IPS-15b (cell line): Measurements from ENCODE around the gene IKZF2.

ENCODE experiments used
- H3K27me3 ChIP-seq: one replicate; pipeline ENCODE4 v1.6.1; 2013; ENCODE audit warnings: low read length; ENCODE audit not compliant: control insufficient read depth, insufficient read depth
- H3K36me3 ChIP-seq: one replicate; pipeline ENCODE4 v1.6.1; 2013; ENCODE audit warnings: low read length; ENCODE audit not compliant: control insufficient read depth, insufficient read depth
- H3K4me1 ChIP-seq: one replicate; pipeline ENCODE4 v1.6.1; 2013; ENCODE audit warnings: mild to moderate bottlenecking, low read length; ENCODE audit not compliant: control insufficient read depth, insufficient read depth
- H3K4me3 ChIP-seq: one replicate; pipeline ENCODE4 v1.5.1; 2013; ENCODE audit warnings: low read depth, low read length
- H3K9ac ChIP-seq: one replicate; pipeline ENCODE4 v1.6.1; 2013; ENCODE audit warnings: low read depth, mild to moderate bottlenecking, low read length
- H3K9me3 ChIP-seq: one replicate; pipeline ENCODE4 v1.6.1; 2013; ENCODE audit warnings: mild to moderate bottlenecking, low read length; ENCODE audit not compliant: control insufficient read depth, insufficient read depth

The IKZF2 gene

DNA sequence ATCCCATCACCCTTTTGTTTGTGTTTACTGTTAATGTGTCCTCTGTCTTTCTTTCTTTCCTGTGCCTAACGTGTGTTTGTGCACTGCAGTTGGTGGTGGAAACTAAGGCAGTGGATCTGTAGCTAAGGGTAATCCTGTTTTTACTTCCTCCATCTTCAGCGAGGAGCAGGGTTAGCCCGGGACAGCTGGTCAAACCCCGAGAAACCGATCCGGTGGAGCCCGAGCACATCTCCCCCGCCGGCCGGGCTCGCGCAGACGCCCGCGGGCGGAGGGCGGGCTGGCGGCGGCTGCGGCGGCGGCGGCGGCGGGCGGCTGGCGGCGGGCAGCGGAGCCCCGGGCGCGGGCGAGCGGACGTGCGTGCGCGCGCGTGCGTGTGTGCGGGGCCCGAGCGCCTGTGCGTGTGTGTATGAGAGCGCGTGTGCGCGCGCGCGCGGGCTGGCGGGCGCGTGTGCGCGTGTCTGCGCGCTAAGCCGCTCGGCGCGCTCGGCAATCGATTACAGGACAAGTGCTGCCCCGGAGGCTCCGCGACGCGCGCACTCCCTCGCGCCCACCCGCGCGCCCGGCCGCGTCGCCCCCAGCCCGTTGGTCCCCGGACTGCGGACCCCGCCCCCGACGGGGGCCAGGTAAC, at the start of gene IKZF2:
Gene IKZF2 (minus strand): TSS at position 176 of the 628 bp plus-strand sequence. CDS start 2,983 bp downstream, outside the sequence.
- Histone ChIP-seq H3K9ac (peak within 1 kb of the TSS; percentile 56), H3K4me1 (peaks cover 5% of the 10 kb centered on the region), H3K36me3 (no peaks in the 10 kb centered on the region), H3K4me3 (peak within 1 kb of the TSS; percentile 95), H3K9me3 (no peaks in the 10 kb centered on the region), H3K27me3 (peaks cover 3% of the 10 kb centered on the region)

- no peaks in the 10 kb centered on the region for H3K27me3 ChIP-seq
- H3K36me3 ChIP-seq = no peaks in the 10 kb centered on the region
- H3K9ac ChIP-seq = no peak overlapping the region
- H3K9me3 ChIP-seq = no peaks in the 10 kb centered on the region
- H3K4me1 ChIP-seq = no peaks in the 10 kb centered on the region
- H3K4me3 ChIP-seq = no peak overlapping the region
Observed at GRCh38 chr2:213199871-213200270, 48.5 kb upstream of the IKZF2 start.

- Histone ChIP-seq H3K9me3 (no peaks in the 10 kb centered on the region), H3K9ac (peak overlapping the region; percentile 14), H3K4me3 (peak overlapping the region; percentile 49), H3K27me3 (no peaks in the 10 kb centered on the region), H3K36me3 (no peaks in the 10 kb centered on the region), H3K4me1 (peaks cover 22% of the 10 kb centered on the region)
Observed at GRCh38 chr2:213189001-213189899, 37.8 kb upstream of the IKZF2 start.

DNA sequence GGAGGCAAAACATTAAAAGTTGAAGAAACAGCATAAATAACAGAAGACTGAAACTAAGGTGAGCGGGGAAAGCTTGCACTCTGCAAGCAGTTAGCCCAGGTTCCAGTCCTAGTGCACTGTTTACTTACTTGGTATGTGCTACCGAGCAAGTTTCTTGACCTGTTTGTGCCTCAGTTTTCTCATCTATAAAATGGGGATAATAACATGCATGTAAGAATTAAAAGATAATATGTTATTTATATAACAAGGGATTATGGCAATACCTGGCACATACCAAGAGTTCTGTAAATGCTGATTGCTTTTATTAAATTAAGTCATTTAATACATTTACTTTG, 37.1 kb upstream of the IKZF2 start:
- peak overlapping the region; percentile 19 for H3K4me3 ChIP-seq
- H3K9ac ChIP-seq = no peak overlapping the region

DNA sequence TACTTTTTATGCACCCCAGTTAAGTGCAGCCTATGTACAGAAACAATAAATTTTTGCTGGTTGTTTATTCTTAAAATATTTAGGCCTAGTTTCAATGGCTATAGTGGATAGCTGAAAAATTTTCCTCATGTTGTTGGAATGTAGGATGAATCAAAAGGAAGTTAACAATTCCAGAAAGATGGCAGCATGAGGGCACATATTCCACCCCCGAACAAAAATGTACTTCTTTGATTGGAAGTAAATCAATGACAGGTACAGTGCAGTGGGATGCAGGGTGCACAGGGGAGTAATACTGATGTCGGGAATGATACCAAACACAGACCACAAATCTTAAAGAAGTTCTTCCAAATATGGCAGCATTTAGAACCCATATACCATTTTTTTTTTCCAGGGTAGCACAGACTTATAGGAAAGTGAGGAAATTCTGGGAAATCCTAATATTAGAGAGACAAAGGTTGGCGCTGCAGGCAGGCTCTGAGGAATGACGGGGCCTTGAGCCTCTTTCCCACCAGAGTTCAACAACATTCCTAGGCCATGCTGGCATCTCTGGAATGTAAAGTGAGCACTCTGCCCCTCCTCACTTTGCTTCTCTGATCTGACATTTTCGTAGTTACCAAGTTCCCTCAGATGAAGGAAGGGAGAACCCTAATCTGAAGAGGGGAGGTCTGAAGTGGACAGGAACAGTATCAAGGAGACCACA, 36.6 kb upstream of the IKZF2 start:
- Histone ChIP-seq H3K36me3 (no peaks in the 10 kb centered on the region), H3K27me3 (no peaks in the 10 kb centered on the region), H3K9me3 (no peaks in the 10 kb centered on the region), H3K4me3 (peak overlapping the region; percentile 19), H3K4me1 (peaks cover 22% of the 10 kb centered on the region), H3K9ac (no peak overlapping the region)

More for the DNA sequence above, 37.1 kb upstream of the IKZF2 start:
- H3K4me1 ChIP-seq = peaks cover 22% of the 10 kb centered on the region
- no peaks in the 10 kb centered on the region for H3K36me3 ChIP-seq
- no peaks in the 10 kb centered on the region for H3K27me3 ChIP-seq
- H3K9me3 ChIP-seq = no peaks in the 10 kb centered on the region

DNA sequence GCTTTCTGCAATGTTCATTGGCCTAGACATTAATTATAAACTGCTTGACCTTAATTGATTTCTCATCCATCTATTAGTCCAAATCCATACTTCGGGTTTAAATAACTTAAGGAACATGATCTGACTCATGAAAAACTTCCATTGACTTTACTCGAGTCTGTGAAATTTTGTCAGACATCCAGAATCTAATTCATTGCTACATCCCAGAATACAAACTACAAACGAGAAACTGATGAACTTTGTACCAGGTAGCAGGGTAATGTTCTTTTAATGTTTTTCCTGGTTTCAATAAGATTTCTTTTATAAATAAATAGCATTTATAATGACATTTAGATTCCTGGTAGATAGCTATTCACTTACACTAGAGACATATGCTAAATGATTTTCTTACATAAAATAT, 36.0 kb upstream of the IKZF2 start:
- no peak overlapping the region for H3K4me3 ChIP-seq
- H3K9me3 ChIP-seq = no peaks in the 10 kb centered on the region
- H3K9ac ChIP-seq = no peak overlapping the region
- H3K4me1 ChIP-seq = peaks cover 24% of the 10 kb centered on the region
- H3K27me3 ChIP-seq = no peaks in the 10 kb centered on the region
- H3K36me3 ChIP-seq = no peaks in the 10 kb centered on the region

GRCh38 chr2:213185147-213185822, 33.9 kb upstream of the IKZF2 start:
- Histone ChIP-seq H3K27me3 (no peaks in the 10 kb centered on the region), H3K36me3 (no peaks in the 10 kb centered on the region), H3K9me3 (no peaks in the 10 kb centered on the region), H3K9ac (no peak overlapping the region), H3K4me1 (peaks cover 32% of the 10 kb centered on the region), H3K4me3 (no peak overlapping the region)

DNA sequence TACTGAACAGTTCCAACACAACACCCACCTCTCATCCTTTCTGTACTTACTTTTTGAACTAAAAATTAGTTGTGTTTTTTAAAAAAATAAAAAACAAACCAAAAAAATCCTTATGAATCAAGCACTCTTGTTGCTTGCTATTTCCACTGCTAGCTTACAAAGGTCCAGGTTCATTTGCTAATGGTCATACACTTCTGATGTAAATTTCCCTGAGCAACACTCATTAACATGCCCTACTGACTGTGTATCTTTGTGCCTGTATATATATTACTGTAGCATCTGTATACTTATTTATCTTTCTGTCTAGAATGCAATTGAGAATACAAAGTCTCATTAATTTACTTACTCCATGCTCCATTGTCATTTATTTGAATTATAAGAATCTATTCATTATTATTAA, 30.3 kb upstream of the IKZF2 start:
- H3K9ac ChIP-seq = no peak overlapping the region
- H3K27me3 ChIP-seq = no peaks in the 10 kb centered on the region
- H3K4me3 ChIP-seq = no peak overlapping the region
- no peaks in the 10 kb centered on the region for H3K36me3 ChIP-seq
- H3K4me1 ChIP-seq = peaks cover 13% of the 10 kb centered on the region
- no peaks in the 10 kb centered on the region for H3K9me3 ChIP-seq

- no peaks in the 10 kb centered on the region for H3K36me3 ChIP-seq
- H3K4me3 ChIP-seq = no peak overlapping the region
- no peaks in the 10 kb centered on the region for H3K27me3 ChIP-seq
- no peaks in the 10 kb centered on the region for H3K9me3 ChIP-seq
- H3K9ac ChIP-seq = no peak overlapping the region
- peaks cover 10% of the 10 kb centered on the region for H3K4me1 ChIP-seq
Observed at GRCh38 chr2:213177679-213178078, 26.3 kb upstream of the IKZF2 start.

DNA sequence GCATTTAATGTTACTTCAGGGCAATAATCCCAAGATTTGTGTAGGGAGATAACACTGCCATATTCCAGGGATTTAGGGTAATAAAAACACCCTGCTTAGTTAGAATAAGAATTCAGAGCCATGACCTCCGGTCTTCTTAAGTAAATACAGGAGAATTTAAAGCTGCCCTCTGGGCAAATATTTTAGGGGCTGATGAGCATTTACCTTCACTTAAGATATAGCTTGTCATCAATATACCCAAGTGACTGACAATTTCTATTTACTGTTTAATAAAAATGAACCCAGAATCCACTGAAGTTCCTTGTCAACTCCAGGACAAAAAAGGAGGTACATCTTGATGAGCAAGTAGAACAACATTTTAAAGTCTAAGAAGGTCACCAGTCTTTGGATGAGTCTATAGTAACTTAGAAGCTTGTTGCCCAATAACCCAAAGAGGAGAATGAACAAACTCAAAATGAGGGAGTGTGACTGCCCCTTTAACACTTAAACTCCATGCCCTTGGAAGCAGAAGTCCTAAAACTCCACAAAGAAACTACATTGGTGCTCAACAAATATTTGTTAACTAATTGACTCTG, 24.3 kb upstream of the IKZF2 start:
- Histone ChIP-seq H3K27me3 (no peaks in the 10 kb centered on the region), H3K36me3 (no peaks in the 10 kb centered on the region), H3K9ac (no peak overlapping the region), H3K4me3 (no peak overlapping the region), H3K9me3 (no peaks in the 10 kb centered on the region), H3K4me1 (no peaks in the 10 kb centered on the region)

- no peaks in the 10 kb centered on the region for H3K4me1 ChIP-seq
- H3K9me3 ChIP-seq = no peaks in the 10 kb centered on the region
- no peak overlapping the region for H3K4me3 ChIP-seq
- H3K36me3 ChIP-seq = no peaks in the 10 kb centered on the region
- H3K9ac ChIP-seq = no peak overlapping the region
- no peaks in the 10 kb centered on the region for H3K27me3 ChIP-seq
Observed at GRCh38 chr2:213172641-213173040, 21.2 kb upstream of the IKZF2 start.
